Suprapubic skin (tissue), 4 donors: ENCODE data around the gene CEL.
"Not testable (repeated sequence)": the region's sequence is repeated elsewhere in the genome, so short reads cannot be mapped to it uniquely, and the experiment has no call there.

Experiments used
- EP300 ChIP-seq: sonication (generic); formaldehyde crosslinking; IDR thresholded peaks from one replicate; pipeline ENCODE4 v1.6.1; 2017; ENCODE audit warnings: antibody characterized with exemption
- POLR2A ChIP-seq, 2 donors: fragments of 450-650 bp; IDR thresholded peaks; one replicate each; pipeline ENCODE4 v1.6.1; 2017; ENCODE audit warnings: antibody characterized with exemption in 2 of 2, mild to moderate bottlenecking in 2 of 2, moderate library complexity in 2 of 2
- POLR2AphosphoS5 ChIP-seq, 3 donors: sonication (generic); formaldehyde crosslinking; IDR thresholded peaks; one replicate each; pipeline ENCODE4 v1.6.1; 2017; ENCODE audit warnings: antibody characterized with exemption in 3 of 3
- TF ChIP-seq, protein P1 (sequence below), 2 donors: fragments of 200-600 bp in 1 of 2; fragments of 450-650 bp in 1 of 2; sonication (generic) in 1 of 2; IDR thresholded peaks; one replicate each; pipeline ENCODE4 v1.5.1; 2016 to 2019; ENCODE audit warnings: antibody characterized with exemption in 2 of 2, mild to moderate bottlenecking in 1 of 2, moderate library complexity in 1 of 2

DNA sequence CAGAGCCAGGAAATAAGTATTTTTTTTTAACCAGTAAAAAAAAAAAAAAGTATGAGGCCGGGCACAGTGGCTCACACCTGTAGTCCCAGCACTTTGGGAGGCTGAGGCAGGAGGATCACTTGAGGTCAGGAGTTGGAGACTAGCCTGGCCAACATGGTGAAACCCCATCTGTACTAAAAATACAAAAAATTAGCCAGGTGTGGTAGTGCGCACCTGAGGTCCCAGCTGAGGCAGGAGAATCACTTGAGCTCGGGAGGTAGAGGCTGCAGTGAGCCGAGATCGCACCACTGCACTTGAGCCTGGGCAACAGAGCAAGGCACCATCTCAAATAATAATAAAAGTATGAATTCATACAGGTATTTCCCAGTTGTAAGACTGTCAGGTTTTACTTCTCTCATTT lies 10.4 kb downstream of the CEL start:
- TF ChIP-seq, protein P1, sequence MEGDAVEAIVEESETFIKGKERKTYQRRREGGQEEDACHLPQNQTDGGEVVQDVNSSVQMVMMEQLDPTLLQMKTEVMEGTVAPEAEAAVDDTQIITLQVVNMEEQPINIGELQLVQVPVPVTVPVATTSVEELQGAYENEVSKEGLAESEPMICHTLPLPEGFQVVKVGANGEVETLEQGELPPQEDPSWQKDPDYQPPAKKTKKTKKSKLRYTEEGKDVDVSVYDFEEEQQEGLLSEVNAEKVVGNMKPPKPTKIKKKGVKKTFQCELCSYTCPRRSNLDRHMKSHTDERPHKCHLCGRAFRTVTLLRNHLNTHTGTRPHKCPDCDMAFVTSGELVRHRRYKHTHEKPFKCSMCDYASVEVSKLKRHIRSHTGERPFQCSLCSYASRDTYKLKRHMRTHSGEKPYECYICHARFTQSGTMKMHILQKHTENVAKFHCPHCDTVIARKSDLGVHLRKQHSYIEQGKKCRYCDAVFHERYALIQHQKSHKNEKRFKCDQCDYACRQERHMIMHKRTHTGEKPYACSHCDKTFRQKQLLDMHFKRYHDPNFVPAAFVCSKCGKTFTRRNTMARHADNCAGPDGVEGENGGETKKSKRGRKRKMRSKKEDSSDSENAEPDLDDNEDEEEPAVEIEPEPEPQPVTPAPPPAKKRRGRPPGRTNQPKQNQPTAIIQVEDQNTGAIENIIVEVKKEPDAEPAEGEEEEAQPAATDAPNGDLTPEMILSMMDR (IDR thresholded peaks at IDR 0.05), result not testable (repeated sequence)
- not testable (repeated sequence) for TF ChIP-seq POLR2AphosphoS5 (IDR thresholded peaks at IDR 0.05); POLR2A (IDR thresholded peaks at IDR 0.05); EP300
